ENCODE measurements around the gene GSDME.

GSDME gene

GRCh38 chr7:24786306-24786705, 29.0 kb upstream of the GSDME start:
- peaks cover 17% of the 10 kb centered on the region for H3K36me3 Mint-ChIP-seq (ENCODE audit: low read depth)
- no peaks in the 10 kb centered on the region for H3K9me3 Mint-ChIP-seq
- no peak overlapping the region for H3K27ac Mint-ChIP-seq
- H3K4me3 Mint-ChIP-seq: no peak overlapping the region
- peaks cover 4% of the 10 kb centered on the region for H3K4me1 Mint-ChIP-seq (ENCODE audit: low read depth)
- no peaks in the 10 kb centered on the region for H3K27me3 Mint-ChIP-seq (ENCODE audit: low read depth)

DNA sequence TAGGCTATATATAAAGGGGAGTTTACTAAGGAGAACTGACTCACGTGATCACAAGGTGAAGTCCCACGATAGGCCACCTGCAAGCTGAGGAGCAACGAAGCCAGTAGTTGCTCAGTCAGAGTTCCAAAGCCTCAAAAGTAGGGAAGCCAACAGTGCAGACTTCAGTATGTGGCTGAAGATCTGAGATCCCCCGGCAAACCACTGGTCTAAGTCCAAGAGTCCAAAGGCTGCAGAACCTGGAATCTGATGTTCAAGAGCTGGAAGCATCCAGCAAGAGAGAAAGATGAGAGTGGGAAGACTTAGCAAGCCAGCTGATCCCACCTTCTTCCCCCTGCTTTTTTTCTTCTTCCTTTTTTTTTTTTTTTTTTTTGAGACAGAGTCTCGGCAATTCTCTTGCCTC, 27.0 kb upstream of the GSDME start:
- H3K4me3 Mint-ChIP-seq: no peak overlapping the region
- H3K9me3 Mint-ChIP-seq: no peaks in the 10 kb centered on the region
- H3K27ac Mint-ChIP-seq: no peak overlapping the region
- peaks cover 4% of the 10 kb centered on the region for H3K4me1 Mint-ChIP-seq (ENCODE audit: low read depth)
- no peaks in the 10 kb centered on the region for H3K27me3 Mint-ChIP-seq (ENCODE audit: low read depth)
- H3K36me3 Mint-ChIP-seq (ENCODE audit: low read depth): peaks cover 18% of the 10 kb centered on the region

DNA sequence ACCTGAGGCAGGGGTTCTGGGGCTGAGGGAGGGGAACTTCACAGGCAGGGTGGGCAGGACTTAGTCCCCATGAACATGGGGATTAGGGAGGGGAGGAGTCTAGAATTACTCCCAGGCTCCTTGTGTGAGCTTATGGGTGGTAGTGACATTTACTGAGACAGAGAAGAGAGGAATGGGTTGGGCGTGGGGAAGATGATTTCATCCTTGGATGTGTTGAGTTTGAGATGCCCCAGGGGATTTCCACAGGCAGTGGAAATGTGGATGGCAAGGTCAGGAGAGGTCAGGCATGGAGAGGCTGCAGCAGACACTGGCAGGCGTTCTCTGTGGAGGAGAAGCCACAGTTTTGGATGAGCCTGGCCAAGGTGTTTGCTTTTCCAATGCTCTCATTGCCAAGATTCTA, 26.4 kb upstream of the GSDME start:
- Mint-ChIP-seq H3K36me3 (ENCODE audit: low read depth) (peaks cover 18% of the 10 kb centered on the region), H3K4me3 (no peak overlapping the region), H3K27ac (no peak overlapping the region), H3K27me3 (ENCODE audit: low read depth) (no peaks in the 10 kb centered on the region), H3K9me3 (no peaks in the 10 kb centered on the region), H3K4me1 (ENCODE audit: low read depth) (peaks cover 6% of the 10 kb centered on the region)

- H3K27me3 Mint-ChIP-seq (ENCODE audit: low read depth): no peaks in the 10 kb centered on the region
- no peak overlapping the region for H3K4me3 Mint-ChIP-seq
- H3K9me3 Mint-ChIP-seq: no peaks in the 10 kb centered on the region
- H3K4me1 Mint-ChIP-seq (ENCODE audit: low read depth): peaks cover 12% of the 10 kb centered on the region
- peaks cover 13% of the 10 kb centered on the region for H3K36me3 Mint-ChIP-seq (ENCODE audit: low read depth)
- no peak overlapping the region for H3K27ac Mint-ChIP-seq
Measured at GRCh38 chr7:24781106-24781505, 23.8 kb upstream of the GSDME start.

GRCh38 chr7:24779283-24779655, 22.0 kb upstream of the GSDME start:
- peaks cover 13% of the 10 kb centered on the region for H3K36me3 Mint-ChIP-seq (ENCODE audit: low read depth)
- no peak overlapping the region for H3K4me3 Mint-ChIP-seq
- peaks cover 12% of the 10 kb centered on the region for H3K4me1 Mint-ChIP-seq (ENCODE audit: low read depth)
- H3K27me3 Mint-ChIP-seq (ENCODE audit: low read depth): no peaks in the 10 kb centered on the region
- H3K27ac Mint-ChIP-seq: no peak overlapping the region
- H3K9me3 Mint-ChIP-seq: no peaks in the 10 kb centered on the region

DNA sequence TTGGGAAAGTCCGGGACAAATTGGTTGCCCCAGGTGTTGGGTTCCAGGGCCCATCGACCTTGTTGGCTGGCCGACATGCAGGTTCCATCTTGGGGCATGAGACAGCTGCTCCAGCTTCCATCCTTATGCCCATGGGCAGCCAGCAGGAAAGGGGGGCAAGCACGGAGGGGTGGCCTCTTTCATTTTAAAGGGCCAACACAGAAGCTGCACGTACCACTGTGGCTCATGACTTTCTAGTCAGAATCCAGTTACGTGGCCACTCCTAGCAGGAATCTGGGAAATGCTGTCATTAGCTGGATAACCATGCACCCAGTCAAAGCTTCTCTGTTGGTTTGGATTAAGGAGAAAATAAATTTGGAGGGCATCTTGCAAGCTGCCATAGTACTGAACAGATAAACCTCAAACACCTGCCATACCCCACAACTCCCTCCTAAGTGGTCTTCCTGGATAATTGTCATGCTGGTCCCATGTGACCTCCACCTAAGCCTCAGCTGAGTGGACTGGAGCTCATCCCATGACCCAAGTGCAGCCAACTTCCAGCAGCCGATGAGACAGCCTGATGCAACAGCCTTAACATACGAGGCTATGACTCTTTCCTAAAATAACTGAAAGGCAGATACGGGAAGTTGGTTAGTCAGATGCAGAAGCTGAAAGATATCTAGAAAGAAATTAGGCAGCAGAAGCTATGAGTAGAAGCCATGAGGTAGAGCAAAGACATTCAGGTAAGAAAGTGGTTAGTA, 21.4 kb upstream of the GSDME start:
- Mint-ChIP-seq H3K27me3 (ENCODE audit: low read depth) (no peaks in the 10 kb centered on the region), H3K27ac (peak overlapping the region; percentile 50), H3K9me3 (no peaks in the 10 kb centered on the region), H3K4me3 (no peak overlapping the region), H3K4me1 (ENCODE audit: low read depth) (peaks cover 15% of the 10 kb centered on the region), H3K36me3 (ENCODE audit: low read depth) (peaks cover 9% of the 10 kb centered on the region)

GRCh38 chr7:24777806-24778205, 20.5 kb upstream of the GSDME start:
- Mint-ChIP-seq H3K4me3 (no peak overlapping the region), H3K9me3 (no peaks in the 10 kb centered on the region), H3K4me1 (ENCODE audit: low read depth) (peaks cover 20% of the 10 kb centered on the region), H3K27me3 (ENCODE audit: low read depth) (no peaks in the 10 kb centered on the region), H3K27ac (no peak overlapping the region), H3K36me3 (ENCODE audit: low read depth) (peaks cover 10% of the 10 kb centered on the region)

DNA sequence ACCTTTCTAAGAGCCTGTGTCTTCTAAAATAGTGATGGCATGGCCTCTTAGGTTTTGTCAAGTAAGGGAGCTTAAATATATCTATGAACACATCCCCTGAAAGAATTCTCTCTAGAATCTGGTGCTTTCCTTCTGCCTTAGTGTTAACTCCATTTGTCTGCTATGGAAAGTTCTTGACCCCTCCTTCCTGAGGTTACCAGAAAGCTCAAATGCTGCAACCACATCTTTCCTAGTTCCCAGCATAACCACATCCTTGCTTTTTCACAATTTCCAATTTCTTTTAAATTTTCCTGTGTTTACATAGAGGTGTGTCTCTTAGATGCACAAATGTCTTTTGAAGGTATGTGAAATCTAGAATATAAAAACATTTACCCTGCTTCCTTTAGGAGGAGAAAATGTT, 16.4 kb upstream of the GSDME start:
- no peak overlapping the region for H3K27ac Mint-ChIP-seq
- H3K9me3 Mint-ChIP-seq: peaks cover 17% of the 10 kb centered on the region
- no peak overlapping the region for H3K4me3 Mint-ChIP-seq
- H3K4me1 Mint-ChIP-seq (ENCODE audit: low read depth): peaks cover 29% of the 10 kb centered on the region
- no peaks in the 10 kb centered on the region for H3K27me3 Mint-ChIP-seq (ENCODE audit: low read depth)
- H3K36me3 Mint-ChIP-seq (ENCODE audit: low read depth): peaks cover 15% of the 10 kb centered on the region

- H3K27ac Mint-ChIP-seq: no peak overlapping the region
- peaks cover 11% of the 10 kb centered on the region for H3K27me3 Mint-ChIP-seq (ENCODE audit: low read depth)
- H3K36me3 Mint-ChIP-seq (ENCODE audit: low read depth): peaks cover 15% of the 10 kb centered on the region
- H3K9me3 Mint-ChIP-seq: peaks cover 17% of the 10 kb centered on the region
- H3K4me3 Mint-ChIP-seq: no peak overlapping the region
- peaks cover 27% of the 10 kb centered on the region for H3K4me1 Mint-ChIP-seq (ENCODE audit: low read depth)
Measured at GRCh38 chr7:24769851-24770250, 12.6 kb upstream of the GSDME start.

- no peak overlapping the region for H3K4me3 Mint-ChIP-seq
- H3K27me3 Mint-ChIP-seq (ENCODE audit: low read depth): peaks cover 16% of the 10 kb centered on the region
- H3K9me3 Mint-ChIP-seq: peaks cover 17% of the 10 kb centered on the region
- H3K27ac Mint-ChIP-seq: peak overlapping the region; percentile 59
- H3K36me3 Mint-ChIP-seq (ENCODE audit: low read depth): peaks cover 15% of the 10 kb centered on the region
- H3K4me1 Mint-ChIP-seq (ENCODE audit: low read depth): peaks cover 27% of the 10 kb centered on the region
Measured at GRCh38 chr7:24769014-24769830, 12.0 kb upstream of the GSDME start.

DNA sequence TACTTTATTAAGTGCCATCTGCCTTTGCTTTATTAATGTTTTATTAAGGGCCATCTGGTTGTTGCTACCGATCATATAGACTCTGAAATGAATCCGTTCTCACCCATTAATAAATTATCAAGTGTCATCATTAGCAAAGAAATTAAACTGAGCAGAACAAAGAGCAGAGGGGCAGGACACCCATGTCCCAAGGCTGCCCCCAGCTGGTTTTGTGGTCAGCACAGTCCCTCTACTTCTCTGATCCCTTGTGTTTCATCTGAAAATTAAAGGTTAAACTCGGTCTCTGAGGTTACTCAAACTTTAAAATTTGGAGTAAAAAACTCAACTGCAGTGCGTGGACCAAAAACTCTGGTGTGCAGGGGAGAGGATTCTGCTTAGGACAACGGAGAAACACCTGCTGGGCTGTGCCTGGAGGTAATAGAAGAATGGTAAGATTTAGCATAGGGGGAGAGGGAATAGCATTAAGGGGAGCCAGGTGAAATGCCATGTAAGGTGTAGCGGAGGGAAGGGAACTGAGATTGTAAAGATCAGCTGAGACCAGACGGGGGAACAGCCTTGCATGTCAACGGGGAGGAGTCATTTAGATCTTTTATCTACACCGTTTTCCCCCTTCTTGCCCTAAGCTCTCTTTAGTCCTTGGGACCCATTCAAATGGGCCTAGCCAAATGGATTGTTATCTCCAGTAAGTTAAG, 10.8 kb upstream of the GSDME start:
- Mint-ChIP-seq H3K4me3 (no peak overlapping the region), H3K36me3 (ENCODE audit: low read depth) (peaks cover 11% of the 10 kb centered on the region), H3K27ac (no peak overlapping the region), H3K9me3 (peaks cover 17% of the 10 kb centered on the region), H3K27me3 (ENCODE audit: low read depth) (peaks cover 20% of the 10 kb centered on the region), H3K4me1 (ENCODE audit: low read depth) (peaks cover 20% of the 10 kb centered on the region)

DNA sequence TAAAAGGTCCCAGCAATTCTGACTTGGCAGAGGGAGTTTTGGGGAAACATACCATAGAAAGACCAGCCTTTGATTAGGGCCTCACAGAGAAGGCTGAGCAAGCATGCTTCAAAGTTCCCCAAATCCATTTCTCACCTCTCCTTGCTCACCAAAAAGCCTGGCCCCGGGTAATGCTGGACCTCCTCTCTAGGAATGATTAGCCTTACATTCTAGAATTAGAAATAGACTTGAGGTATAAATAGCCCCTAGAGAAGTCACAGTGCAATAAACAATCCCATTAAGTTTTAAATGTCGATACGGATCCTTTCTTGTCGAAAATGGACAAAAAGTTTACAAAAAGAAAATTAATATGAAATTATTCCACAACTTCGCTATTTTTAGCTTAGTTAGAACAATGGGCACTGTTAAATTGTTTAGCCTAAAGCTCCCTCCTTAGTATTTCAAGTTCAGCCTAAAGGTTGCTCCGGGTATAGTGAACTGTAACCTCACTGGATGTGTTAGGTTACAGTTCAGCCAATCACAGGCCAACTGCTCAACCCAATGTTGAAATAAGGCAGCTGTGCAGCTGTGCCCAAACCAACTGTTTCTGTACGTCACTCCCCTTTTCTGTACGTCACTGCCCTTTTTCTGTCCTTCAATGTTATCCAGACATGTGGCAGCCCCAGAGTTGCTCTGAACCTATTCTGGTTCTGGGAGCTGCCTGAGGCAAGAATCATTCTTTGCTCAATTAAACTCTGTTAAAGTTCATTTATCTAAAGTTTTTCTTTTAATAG, 7.9 kb upstream of the GSDME start:
- Mint-ChIP-seq H3K9me3 (peaks cover under 1% of the 10 kb centered on the region), H3K36me3 (ENCODE audit: low read depth) (peaks cover under 1% of the 10 kb centered on the region), H3K4me3 (no peak overlapping the region), H3K4me1 (ENCODE audit: low read depth) (peaks cover 16% of the 10 kb centered on the region), H3K27ac (no peak overlapping the region), H3K27me3 (ENCODE audit: low read depth) (peaks cover 25% of the 10 kb centered on the region)

DNA sequence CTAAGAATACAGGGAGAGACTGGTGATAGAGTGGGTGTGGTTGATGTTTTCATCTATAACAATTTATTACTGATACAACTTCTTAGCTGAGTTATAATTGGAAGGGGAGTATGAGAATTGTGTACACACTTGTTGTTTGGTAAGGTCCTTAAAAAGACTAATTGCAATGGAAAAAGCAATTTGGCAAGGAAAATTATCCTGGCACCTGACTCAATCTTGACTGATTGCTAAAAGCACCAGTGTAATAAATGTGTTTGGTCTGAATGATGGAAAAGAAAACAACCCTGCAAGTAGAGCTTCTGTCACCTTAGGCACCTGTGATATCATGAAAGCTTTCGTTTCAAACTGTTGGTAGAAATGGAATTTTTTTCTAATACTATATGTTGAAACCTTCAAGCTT, 6.7 kb upstream of the GSDME start:
- H3K4me1 Mint-ChIP-seq (ENCODE audit: low read depth): peaks cover 11% of the 10 kb centered on the region
- H3K36me3 Mint-ChIP-seq (ENCODE audit: low read depth): no peaks in the 10 kb centered on the region
- H3K9me3 Mint-ChIP-seq: no peaks in the 10 kb centered on the region
- H3K27ac Mint-ChIP-seq: no peak overlapping the region
- H3K4me3 Mint-ChIP-seq: no peak overlapping the region
- H3K27me3 Mint-ChIP-seq (ENCODE audit: low read depth): peaks cover 37% of the 10 kb centered on the region

- Mint-ChIP-seq H3K9me3 (no peaks in the 10 kb centered on the region), H3K27ac (no peak overlapping the region), H3K27me3 (ENCODE audit: low read depth) (peaks cover 43% of the 10 kb centered on the region), H3K4me3 (no peak overlapping the region), H3K36me3 (ENCODE audit: low read depth) (no peaks in the 10 kb centered on the region), H3K4me1 (ENCODE audit: low read depth) (peaks cover 7% of the 10 kb centered on the region)
Measured at GRCh38 chr7:24763303-24763901, 6.1 kb upstream of the GSDME start.
